Left lobe of liver (tissue), 2 donors: ENCODE data around the gene CUX1. TPM values are rescaled to one million over a fixed set of nuclear protein-coding genes. Genes with fewer than 3 reads are reported as not detected.
"Not testable (repeated sequence)": the region's sequence is repeated elsewhere in the genome, so short reads cannot be mapped to it uniquely, and the experiment has no call there.

Source experiments
- ATAC-seq: fragments of 200-7000 bp; cut with Tn5 transposase; one replicate; pipeline ENCODE4 v1.9.1; 2020; ENCODE audit warnings: mild to moderate bottlenecking, moderate library complexity
- DNase-seq: peaks from one replicate; pipeline ENCODE4 v3.0.0-alpha.2; 2020; ENCODE audit warnings: low spot score
- total RNA-seq: library from RNA; stranded (reverse); gene quantifications from one replicate; pipeline ENCODE4 v1.2.1, GENCODE V29; 2021
- donor health status: DM: no; HTN: no; CAD: no; lungs with moderate emphysema.
- donor health status: DM: no; HTN: yes; CAD: no.

The CUX1 gene
- total RNA-seq, 1 donor from 2014 or later, result 42.0 TPM

DNA sequence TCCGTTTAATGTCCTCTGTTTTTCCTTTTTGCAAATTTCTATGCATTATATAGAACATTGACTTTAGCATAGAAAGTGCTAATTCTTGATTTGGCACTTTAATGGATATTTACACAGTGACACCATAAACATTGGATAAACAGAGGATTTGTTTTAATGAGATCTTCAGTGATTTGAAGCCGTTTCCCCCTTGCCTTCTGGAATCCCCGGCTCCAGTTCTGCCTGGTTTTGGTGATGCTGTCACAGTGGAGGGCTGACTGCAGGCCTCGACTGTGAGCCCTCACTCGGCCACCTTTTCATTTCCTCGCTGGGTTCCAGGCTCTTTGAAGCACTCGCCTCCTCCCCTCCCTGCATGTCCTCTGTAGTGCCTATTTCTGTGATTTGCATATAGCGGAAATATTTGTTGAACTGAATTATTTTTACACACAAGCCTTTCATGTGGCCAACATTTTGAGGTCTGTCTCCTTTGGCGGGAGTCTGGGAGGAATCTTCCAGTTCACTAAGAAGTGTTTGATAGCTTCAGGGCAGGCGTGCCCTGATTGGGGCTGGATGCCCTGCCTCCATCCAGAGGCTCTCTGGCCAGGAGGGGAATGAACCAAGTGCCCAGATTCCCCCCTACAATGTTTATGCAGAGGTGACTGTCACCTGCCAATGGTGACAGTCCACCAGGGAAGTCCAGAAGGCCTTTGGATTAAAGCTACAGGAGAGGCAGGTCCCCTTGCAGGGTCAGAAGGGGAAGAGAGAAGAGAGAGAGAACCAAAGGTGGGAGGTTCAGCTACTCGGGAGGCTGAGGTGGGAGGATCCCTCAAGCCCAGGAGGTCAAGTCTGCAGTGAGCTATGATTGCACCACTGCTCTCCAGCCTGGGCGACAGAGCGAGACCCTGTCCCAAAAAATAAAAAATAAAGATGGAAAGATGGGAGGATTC, 67.5 kb downstream of the CUX1 start:
- DNase-seq (no peak), ATAC-seq (peak; percentile 28)

DNA sequence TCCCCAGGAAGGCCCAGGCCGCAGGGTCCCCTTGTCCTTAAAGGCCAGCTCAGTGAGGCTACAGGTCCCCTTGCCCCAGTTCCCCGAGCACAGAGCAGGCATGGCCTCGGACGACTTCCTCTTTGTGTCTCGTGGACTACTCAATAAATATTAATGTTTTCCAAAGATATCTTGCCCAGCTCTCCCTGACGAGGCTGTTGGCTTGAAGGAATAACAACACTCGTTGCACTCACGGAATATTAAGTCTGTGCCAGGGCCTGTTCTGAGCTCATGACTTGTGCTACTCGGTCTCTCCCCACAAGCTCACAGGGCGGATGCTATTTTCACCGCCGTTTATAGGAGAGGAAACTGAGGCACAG, 68.2 kb downstream of the CUX1 start:
- no peak for DNase-seq
- ATAC-seq, result no peak

- ATAC-seq, DNase-seq: not testable (repeated sequence)
Observed at GRCh38 chr7:101887352-101887751, 69.9 kb downstream of the CUX1 start.

- ATAC-seq, DNase-seq: not testable (repeated sequence)
Observed at GRCh38 chr7:101888564-101888963, 71.1 kb downstream of the CUX1 start.

DNA sequence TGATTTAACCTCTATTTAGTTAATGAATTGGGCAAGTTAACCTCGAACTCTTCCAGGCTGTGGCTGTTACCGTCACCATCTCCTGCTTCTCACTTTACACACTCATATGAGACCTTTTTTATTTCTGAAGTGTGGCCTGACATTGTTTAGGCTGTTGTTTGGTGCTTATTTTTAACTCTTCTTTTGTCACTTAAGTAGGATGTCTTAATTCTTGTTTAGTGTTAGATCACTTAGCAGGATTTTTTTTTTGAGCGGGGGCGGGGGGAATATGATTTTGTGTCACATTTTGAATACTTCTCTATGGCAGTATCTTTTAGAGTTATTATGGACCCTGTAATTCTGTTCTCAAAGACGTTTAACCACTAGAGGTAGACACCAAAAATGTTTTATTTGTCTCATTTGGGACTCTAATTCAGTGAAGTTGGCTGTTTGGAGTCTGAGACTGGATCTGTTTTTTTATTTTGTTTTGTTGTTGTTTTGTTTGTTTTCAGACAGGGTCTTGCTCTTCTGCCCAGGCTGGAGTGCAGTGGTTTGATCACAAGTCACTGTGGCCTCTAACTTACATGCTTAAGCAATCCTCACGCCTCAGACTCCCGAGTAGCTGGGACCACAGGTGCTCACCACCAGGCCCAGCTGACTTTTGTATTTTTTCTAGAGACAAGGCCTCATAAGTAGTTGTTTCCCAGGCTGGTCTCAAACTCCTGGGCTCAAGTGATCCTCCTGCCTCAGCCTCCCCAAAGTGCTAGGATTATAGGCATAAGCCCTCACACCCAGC, 73.5 kb downstream of the CUX1 start:
- no peak for ATAC-seq
- no peak for DNase-seq

- peak; percentile 45 for ATAC-seq
- DNase-seq, result no peak
Observed at GRCh38 chr7:101891936-101892640, 74.7 kb downstream of the CUX1 start.

DNA sequence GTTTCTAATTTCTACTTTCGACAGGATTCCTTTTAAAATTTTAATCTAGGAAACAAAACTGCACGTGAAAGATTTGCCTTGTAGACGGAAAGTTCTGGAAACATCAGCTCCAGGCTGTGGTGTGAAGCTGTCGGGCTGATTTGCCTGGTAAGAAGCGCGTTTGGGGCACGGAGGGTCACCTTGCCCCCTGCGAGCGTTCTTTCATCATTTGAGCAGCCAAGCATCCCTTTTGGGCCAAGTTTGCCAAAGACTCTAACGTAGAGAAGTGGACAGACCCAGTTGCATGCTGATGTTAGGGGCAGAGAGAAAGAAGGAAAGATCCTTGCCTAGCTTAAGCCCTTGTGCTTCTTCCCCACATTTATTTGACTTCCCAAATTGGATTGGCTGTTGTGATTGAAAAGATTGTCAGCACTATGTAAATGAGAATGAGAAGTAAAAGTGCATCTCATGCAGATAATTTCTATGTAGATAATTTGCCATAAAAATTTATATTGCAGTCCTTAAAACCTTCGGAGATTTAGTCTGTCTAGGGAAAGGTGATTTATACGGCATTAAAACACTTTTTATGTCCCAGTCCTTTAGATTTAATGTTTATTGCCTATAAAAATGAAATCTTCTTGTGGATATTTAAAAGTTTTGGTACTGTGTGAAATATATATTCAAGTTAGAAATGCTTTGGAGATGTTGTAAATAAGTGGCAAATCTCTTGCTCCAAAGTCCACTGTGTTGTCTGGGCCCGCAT, 76.1 kb downstream of the CUX1 start:
- DNase-seq (no peak), ATAC-seq (peak; percentile 41)

GRCh38 chr7:101896316-101896715, 78.9 kb downstream of the CUX1 start:
- ATAC-seq (no peak), DNase-seq (no peak)

DNA sequence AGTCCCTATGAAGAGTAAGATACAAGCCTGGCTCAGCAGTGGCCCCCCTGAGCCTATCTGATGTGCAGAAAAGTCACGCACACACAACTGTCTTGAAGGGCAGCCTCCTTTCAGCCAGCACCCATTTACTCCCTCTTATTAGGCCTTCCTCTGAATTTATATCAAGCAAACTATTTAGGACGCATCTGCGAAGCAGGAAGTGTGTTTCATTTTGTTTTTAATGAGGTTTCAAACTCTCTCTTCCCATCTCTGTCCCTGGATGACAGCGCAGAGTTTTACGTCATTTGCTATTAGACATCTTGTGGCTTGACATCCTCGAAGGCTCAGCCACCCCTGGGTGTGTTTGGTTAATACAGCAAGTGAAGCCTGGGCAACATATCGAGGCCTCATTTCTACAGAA, 79.5 kb downstream of the CUX1 start:
- ATAC-seq (no peak), DNase-seq (no peak)

GRCh38 chr7:101898106-101898505, 80.7 kb downstream of the CUX1 start:
- DNase-seq, result no peak
- no peak for ATAC-seq

GRCh38 chr7:101899616-101900015, 82.2 kb downstream of the CUX1 start:
- ATAC-seq, result no peak

DNA sequence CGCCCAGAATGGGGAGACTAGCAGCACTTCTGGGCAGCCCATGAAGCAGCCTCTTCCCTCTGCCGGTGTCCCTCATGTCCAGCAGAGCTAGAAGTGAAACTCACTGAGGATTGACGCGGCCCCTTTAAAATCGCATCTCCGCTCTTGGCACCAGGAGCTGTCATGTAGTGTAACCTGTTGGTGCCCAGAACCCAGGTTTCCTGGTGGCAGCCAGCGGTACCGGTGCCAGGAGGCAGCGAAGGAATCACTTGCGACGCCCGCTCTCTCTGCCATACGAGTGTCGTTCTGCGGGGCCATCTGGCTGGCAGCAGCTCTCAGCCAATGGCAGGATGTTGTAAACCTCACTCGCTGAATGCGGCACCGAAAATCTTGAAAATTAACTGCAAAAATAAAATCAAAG, 82.7 kb downstream of the CUX1 start:
- DNase-seq (no peak), ATAC-seq (peak; percentile 21)

More at GRCh38 chr7:101899616-101900015, 82.2 kb downstream of the CUX1 start:
- DNase-seq, result no peak

GRCh38 chr7:101901661-101902491, 84.5 kb downstream of the CUX1 start:
- no peak for DNase-seq
- no peak for ATAC-seq

DNA sequence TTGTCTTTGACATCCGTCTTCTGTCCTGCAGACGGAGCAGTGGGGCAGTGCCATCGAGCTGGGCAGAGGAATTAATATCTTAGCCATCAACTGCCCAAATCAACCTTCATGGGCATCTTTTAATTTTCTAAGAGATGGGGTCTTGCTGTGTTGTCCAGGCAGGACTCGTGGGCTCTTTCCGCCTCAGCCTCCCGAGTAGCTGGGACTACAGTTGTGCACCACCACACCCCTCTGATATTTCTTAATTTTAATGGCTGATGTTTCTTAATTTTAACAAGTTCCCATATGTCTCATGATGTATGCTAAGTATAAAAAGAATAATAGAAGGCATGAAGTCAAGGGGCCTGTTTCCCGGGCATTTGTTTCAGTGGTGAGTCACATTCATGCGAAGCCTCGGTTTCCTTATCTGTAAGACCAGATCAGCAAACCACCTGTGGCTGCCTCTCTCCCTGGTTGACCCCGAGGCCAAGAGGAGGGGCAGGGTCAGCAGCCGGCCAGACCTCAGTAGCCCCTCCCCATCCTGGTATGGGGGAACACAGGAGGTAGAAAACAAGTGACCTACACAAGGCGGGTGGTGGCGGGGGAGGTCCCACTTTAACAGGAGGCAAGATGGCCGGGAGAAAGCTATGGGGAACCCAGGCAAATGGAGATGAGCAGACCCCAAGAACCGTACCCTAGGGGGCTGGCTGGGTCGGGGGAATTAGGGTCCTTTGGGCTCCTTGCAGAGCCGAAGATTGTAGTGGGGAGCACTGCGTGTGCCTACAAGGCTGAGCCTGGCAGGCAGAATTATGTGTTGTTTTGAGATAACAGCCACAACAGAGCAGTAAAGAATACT, 85.5 kb downstream of the CUX1 start:
- no peak for DNase-seq
- no peak for ATAC-seq

- no peak for DNase-seq
- ATAC-seq, result no peak
Observed at GRCh38 chr7:101903515-101903868, 86.1 kb downstream of the CUX1 start.

GRCh38 chr7:101904019-101904418, 86.6 kb downstream of the CUX1 start:
- no peak for DNase-seq

DNA sequence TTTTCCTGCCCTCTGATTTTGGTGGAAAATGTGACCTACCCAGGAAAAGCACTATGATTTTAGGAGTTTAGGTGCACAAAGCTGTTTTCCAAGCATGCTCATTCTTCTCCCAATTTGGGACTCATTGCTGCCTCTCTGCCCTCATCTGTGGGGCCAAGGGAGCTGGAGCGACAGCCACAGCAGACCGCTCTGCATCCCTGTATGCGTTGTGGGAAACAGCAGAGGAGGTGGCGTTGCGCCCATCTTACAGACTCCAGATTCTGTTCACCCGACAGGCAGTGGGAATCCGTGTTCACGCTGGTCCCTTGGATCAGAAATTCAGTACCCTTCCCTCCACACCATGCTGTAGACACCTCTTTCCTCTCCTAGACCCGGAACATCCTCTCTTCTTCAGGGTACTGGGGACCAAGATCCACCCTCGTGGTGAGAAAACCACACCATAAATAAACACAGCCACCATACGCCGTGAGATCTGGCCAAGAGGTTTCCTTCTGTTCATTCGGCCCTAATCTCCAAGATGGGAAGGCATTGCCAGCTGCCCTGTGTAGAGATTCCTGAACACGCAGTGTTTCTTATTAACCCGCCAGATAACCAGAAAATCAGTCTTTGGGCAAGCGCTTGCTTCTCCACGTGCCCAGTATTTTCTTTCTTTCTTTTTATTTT, 87.9 kb downstream of the CUX1 start:
- no peak for DNase-seq
- ATAC-seq, result no peak

More at GRCh38 chr7:101904019-101904418, 86.6 kb downstream of the CUX1 start:
- ATAC-seq, result no peak
